HepG2 (cell line): ENCODE results near the gene USP36. TPM values are rescaled to one million over a fixed set of nuclear protein-coding genes. Genes with fewer than 3 reads are reported as not detected.
A peak's percentile ranks its signal among the peaks of the same experiment; 100 is the strongest.

Experiments
- ETS1 ChIP-seq: sonication (generic); formaldehyde crosslinking; IDR thresholded peaks from 2 replicates; pipeline ENCODE4 v1.4.0; 2020; ENCODE audit warnings: missing genetic modification reagents
- FIP1L1 ChIP-seq: fragments of 200-400 bp; formaldehyde crosslinking; IDR thresholded peaks from 2 replicates; pipeline ENCODE4 v1.6.1; 2018; ENCODE audit warnings: low read depth, mild to moderate bottlenecking, low read length, moderate library complexity, borderline replicate concordance; ENCODE audit not compliant: insufficient read depth
- FUBP1 ChIP-seq: sonication (generic); formaldehyde crosslinking; IDR thresholded peaks from 2 replicates; pipeline ENCODE4 v1.5.1; 2020; ENCODE audit warnings: missing genetic modification reagents, mild to moderate bottlenecking, borderline replicate concordance
- HBP1 ChIP-seq: IDR thresholded peaks from 2 replicates; pipeline ENCODE4 v1.6.1; 2016; ENCODE audit warnings: low read depth, control low read depth
- HINFP ChIP-seq: sonication (generic); formaldehyde crosslinking; IDR thresholded peaks from 2 replicates; pipeline ENCODE4 v1.4.0; 2020; ENCODE audit warnings: low read depth, mild to moderate bottlenecking, missing genetic modification reagents
- HNRNPH1 ChIP-seq: fragments of 200-400 bp; formaldehyde crosslinking; optimal IDR thresholded peaks from 2 replicates; pipeline ENCODE3; 2017; ENCODE audit warnings: mild to moderate bottlenecking, low read depth, low read length
- REST ChIP-seq, 2 experiments: IDR thresholded peaks; 2 replicates each; pipeline ENCODE4 v1.6.1; 2011 to 2012; ENCODE audit warnings: low read length in 2 of 2, borderline replicate concordance in 1 of 2, low read depth in 1 of 2, mild to moderate bottlenecking in 1 of 2, moderate library complexity in 1 of 2
- ZBTB20 ChIP-seq: sonication (generic); formaldehyde crosslinking; IDR thresholded peaks from 2 replicates; pipeline ENCODE4 v1.8.1; 2023; ENCODE audit warnings: missing genetic modification reagents, low read depth, mild to moderate bottlenecking, borderline replicate concordance
- ZKSCAN8 ChIP-seq: IDR thresholded peaks from 2 replicates; pipeline ENCODE4 v1.6.1; 2016; ENCODE audit warnings: borderline replicate concordance, missing genetic modification reagents, missing compliant biosample characterization
- ZSCAN25 ChIP-seq: sonication (generic); formaldehyde crosslinking; IDR thresholded peaks from 2 replicates; pipeline ENCODE4 v1.8.0; 2022; ENCODE audit warnings: mild to moderate bottlenecking, missing genetic modification reagents
- polyA plus RNA-seq, 8 experiments: library from polyadenylated mRNA; depleted of rRNA in 3 of 8; stranded (reverse) in 7 of 8; unstranded in 1 of 8; fragments of >200 nt; fragmentation: Illumina TruSeq in 4 of 8; extraction: Trizol in 4 of 8; gene quantifications; 2 replicates each; pipeline versions ENCODE4 v1.2.1 to v1.2.3, GENCODE V29; 2011 to 2016; ENCODE audit warnings: low read depth in 4 of 8, missing spikeins in 1 of 8, mixed read lengths in 1 of 8; ENCODE audit not compliant: insufficient read depth in 1 of 8
- total RNA-seq, 5 experiments: library from RNA; depleted of rRNA; stranded (reverse); fragments of >200 nt; fragmentation: Illumina TruSeq; extraction: Trizol; gene quantifications; 2 replicates each; pipeline ENCODE4 v1.2.3, GENCODE V29; 2016; ENCODE audit warnings: low read depth in 1 of 5
- TF ChIP-seq, protein P1 (sequence below): sonication (generic); formaldehyde crosslinking; IDR thresholded peaks from 2 replicates; pipeline ENCODE4 v1.5.0; 2020; ENCODE audit warnings: missing genetic modification reagents
- TF ChIP-seq, protein P2 (sequence below): sonication (generic); formaldehyde crosslinking; IDR thresholded peaks from 2 replicates; pipeline ENCODE4 v1.4.0; 2020; ENCODE audit warnings: missing genetic modification reagents

Gene USP36
- total and polyA plus RNA-seq, 2 of the 13 experiments (the other 11 are each of a cell fraction or from before 2014, with no cell fraction given) = 29.6 to 45.9 TPM

DNA sequence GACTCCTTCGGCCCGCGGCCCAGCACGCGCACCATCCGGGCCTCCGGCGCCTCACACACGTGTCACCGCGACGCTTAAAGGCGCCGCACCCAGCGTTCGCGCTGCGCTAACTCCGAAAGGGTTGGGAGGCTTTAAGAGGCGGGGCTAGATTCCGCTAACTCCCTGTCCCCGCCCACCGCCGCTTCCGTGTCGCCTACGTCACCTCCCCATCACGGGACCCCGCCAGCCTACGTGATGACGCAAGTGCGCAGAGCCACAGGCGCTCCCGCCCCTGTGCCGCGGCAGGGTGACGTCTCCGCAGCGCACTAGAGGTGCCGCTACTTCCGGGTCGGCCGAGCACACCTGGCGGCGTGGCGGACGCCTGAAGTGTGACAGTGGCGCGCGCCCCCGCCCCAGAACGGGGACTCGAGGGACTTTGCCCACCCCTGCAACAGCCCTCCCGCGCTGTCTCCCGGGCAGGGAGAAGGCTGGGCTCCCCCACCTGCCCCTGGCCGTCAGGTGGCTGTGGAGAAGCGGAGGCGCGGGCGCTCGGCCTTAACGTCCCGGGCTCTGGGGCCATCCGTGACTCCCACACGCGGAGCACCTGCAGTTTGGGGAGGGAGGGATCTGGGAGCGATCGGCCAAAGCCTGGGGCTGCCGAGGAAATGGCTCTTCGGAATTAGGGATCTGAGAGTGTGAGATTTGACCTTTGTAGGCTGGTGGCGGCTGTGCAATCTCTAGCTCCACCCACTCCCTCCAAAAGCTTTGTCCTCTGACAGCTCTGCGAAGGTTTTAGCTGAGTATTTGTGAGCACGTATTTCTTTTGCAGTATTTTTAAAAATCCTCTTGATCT lies at the start of gene USP36 (continued):
- TF ChIP-seq HBP1 = peak; percentile 84
- TF ChIP-seq, protein P1, sequence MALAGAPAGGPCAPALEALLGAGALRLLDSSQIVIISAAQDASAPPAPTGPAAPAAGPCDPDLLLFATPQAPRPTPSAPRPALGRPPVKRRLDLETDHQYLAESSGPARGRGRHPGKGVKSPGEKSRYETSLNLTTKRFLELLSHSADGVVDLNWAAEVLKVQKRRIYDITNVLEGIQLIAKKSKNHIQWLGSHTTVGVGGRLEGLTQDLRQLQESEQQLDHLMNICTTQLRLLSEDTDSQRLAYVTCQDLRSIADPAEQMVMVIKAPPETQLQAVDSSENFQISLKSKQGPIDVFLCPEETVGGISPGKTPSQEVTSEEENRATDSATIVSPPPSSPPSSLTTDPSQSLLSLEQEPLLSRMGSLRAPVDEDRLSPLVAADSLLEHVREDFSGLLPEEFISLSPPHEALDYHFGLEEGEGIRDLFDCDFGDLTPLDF = peak; percentile 90
- peak; percentile 92 for TF ChIP-seq HINFP (CRISPR knock-in tag)
- TF ChIP-seq ZKSCAN8 (CRISPR knock-in tag) = peak; percentile 72; the same call in 1 of the 2 replicates
- TF ChIP-seq, protein P2, sequence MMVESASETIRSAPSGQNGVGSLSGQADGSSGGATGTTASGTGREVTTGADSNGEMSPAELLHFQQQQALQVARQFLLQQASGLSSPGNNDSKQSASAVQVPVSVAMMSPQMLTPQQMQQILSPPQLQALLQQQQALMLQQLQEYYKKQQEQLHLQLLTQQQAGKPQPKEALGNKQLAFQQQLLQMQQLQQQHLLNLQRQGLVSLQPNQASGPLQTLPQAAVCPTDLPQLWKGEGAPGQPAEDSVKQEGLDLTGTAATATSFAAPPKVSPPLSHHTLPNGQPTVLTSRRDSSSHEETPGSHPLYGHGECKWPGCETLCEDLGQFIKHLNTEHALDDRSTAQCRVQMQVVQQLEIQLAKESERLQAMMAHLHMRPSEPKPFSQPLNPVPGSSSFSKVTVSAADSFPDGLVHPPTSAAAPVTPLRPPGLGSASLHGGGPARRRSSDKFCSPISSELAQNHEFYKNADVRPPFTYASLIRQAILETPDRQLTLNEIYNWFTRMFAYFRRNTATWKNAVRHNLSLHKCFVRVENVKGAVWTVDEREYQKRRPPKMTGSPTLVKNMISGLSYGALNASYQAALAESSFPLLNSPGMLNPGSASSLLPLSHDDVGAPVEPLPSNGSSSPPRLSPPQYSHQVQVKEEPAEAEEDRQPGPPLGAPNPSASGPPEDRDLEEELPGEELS (CRISPR knock-in tag) = peak; percentile 79
- peak; percentile 98 for TF ChIP-seq ETS1 (CRISPR knock-in tag)
- no peak for TF ChIP-seq HNRNPH1
- TF ChIP-seq ZSCAN25 (CRISPR knock-in tag) = peak; percentile 92
- no peak for TF ChIP-seq FIP1L1
- peak in 1 of 2 experiments; percentile 27; a peak in 1 of 4 replicates for TF ChIP-seq REST (IDR thresholded peaks at IDR 0.05; ENCODE audit: borderline replicate concordance in 1 of 2, low read depth in 1 of 2, low read length in 2 of 2)
- TF ChIP-seq FUBP1 (CRISPR knock-in tag) = no peak
- TF ChIP-seq ZBTB20 (CRISPR knock-in tag) = peak; percentile 83
